Adipose tissue (tissue), 3 donors: Measurements from ENCODE around the gene SEC14L5. TPM values are rescaled to one million over a fixed set of nuclear protein-coding genes. Genes with fewer than 3 reads are reported as not detected.

ENCODE experiments used
- polyA plus RNA-seq, 3 donors: library from polyadenylated mRNA; stranded (reverse); fragments of 200-250 nt; gene quantifications; one replicate each; pipeline ENCODE4 v1.2.3, GENCODE V29; 2013
- donor health status: healthy with polysubstance abuse.
- donor health status: Bipolar disorder and iron deficiency.
- donor health status: healthy.

The SEC14L5 gene
- polyA plus RNA-seq, 3 donors, result 0.24 to 0.67 (median 0.27) TPM

Other genes with a start within 250 kb of the SEC14L5 start
- gene ANKS3, start 224.1 kb upstream of the SEC14L5 start, polyA plus RNA-seq, result 10 to 100 TPM; 10.6 to 19.1 (median 11.4) TPM
- under 1 TPM; 0.43 to 0.94 (median 0.90) TPM for gene DNAAF8, start 223.8 kb upstream of the SEC14L5 start, polyA plus RNA-seq
- 1 to 10 TPM; 4.3 to 5.4 (median 4.4) TPM for gene ZNF500, start 191.2 kb upstream of the SEC14L5 start, polyA plus RNA-seq
- gene SEPTIN12, start 170.0 kb upstream of the SEC14L5 start, polyA plus RNA-seq, result not detected
- 100 to 1,000 TPM in 1 of 3 donors, 10 to 100 TPM in 1, 1 to 10 TPM in 1; 3.3 to 174 (median 46.3) TPM for gene SMIM22, start 163.0 kb upstream of the SEC14L5 start, polyA plus RNA-seq
- 10 to 100 TPM; 10.6 to 19.5 (median 15.9) TPM for gene ROGDI, start 155.7 kb upstream of the SEC14L5 start, polyA plus RNA-seq
- gene GLYR1, start 111.0 kb upstream of the SEC14L5 start, polyA plus RNA-seq, result 10 to 100 TPM; 20.6 to 45.3 (median 44.4) TPM
- 10 to 100 TPM in 2 of 3 donors, 1 to 10 TPM in 1; 7.4 to 15.5 (median 15.4) TPM for gene UBN1, start 110.8 kb upstream of the SEC14L5 start, polyA plus RNA-seq
- 10 to 100 TPM in 1 of 3 donors, 1 to 10 TPM in 2; 8.1 to 44.6 (median 9.9) TPM for gene PPL, start 21.2 kb upstream of the SEC14L5 start, polyA plus RNA-seq
- gene NAGPA, start 75.6 kb downstream of the SEC14L5 start, polyA plus RNA-seq, result 10 to 100 TPM in 1 of 3 donors, 1 to 10 TPM in 2; 4.9 to 12.6 (median 6.8) TPM
- gene C16orf89, start 107.6 kb downstream of the SEC14L5 start, polyA plus RNA-seq, result 10 to 100 TPM in 2 of 3 donors, 1 to 10 TPM in 1; 6.8 to 25.6 (median 19.9) TPM
- gene ALG1, start 113.5 kb downstream of the SEC14L5 start, polyA plus RNA-seq, result 10 to 100 TPM in 2 of 3 donors, 1 to 10 TPM in 1; 8.8 to 18.3 (median 15.7) TPM
- 1 to 10 TPM; 4.5 to 8.8 (median 5.5) TPM for gene EEF2KMT, start 139.5 kb downstream of the SEC14L5 start, polyA plus RNA-seq